ENCODE measurements around the gene ATOX1. TPM values are rescaled to one million over a fixed set of nuclear protein-coding genes. Genes with fewer than 3 reads are reported as not detected.

Gene ATOX1
- total and polyA plus RNA-seq, 2 of the 13 experiments (the other 11 are each of a cell fraction or from before 2014, with no cell fraction given) = 62.4 to 124 TPM

DNA sequence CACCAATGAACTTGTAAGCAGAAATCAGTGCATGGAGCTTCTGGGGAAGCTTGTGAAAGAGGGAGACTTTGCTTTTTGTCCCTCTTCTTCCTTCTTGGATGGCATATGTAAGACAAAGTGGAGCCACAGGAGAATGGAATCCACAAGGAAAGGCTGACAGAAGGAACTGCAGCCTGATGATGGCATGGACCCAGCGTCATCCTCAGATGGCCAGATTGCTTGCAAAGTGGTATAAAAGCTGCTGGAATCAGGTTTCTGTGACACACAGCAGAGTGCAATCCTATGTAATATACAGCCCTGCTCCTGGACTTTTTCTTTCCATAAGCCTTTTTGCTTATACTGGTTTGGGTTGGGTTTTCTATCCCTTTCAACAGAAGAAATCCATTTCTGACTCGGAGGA lies 40.3 kb downstream of the ATOX1 start:
- H3K4me2 ChIP-seq (ENCODE audit: low read depth, low read length) = no peak overlapping the region

DNA sequence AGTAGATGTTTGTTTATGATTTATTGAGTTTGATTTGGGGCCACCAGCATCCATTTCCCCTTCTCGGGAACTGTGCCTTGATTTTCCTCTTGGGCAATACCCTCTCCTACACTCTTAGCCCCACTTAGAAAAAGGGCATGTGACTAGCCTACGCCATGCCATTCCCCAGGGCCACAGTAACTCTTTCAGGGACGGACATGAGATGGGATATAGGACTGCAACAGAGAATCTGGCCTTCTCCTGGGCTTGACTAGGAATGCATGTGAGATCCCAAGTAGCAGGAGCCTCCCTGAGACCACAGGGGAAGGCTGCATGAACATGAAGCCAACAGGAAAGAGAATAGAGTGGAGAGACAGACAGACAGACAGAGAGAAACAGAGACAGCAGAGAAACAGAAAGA lies 41.0 kb downstream of the ATOX1 start:
- H4K20me1 ChIP-seq (ENCODE audit: insufficient read depth, low read length) = no peaks in the 10 kb centered on the region
- WGBS (ENCODE audit: low lambda C conversion rate) = 6% methylated on average over 3 of the region's 3 CpGs
- H3K4me1 ChIP-seq (ENCODE audit: insufficient read depth, low read length) = no peaks in the 10 kb centered on the region
- no peaks in the 10 kb centered on the region for H3K36me3 ChIP-seq (replicated peaks in 1 of 2; ENCODE audit: control insufficient read depth in 1 of 2, insufficient read depth in 2 of 2, low read length in 2 of 2)
- intact Hi-C loops (cut with micrococcal nuclease; ENCODE audit: unreplicated experiment) = no loop called here
- no peak for DNase-seq (ENCODE audit: low spot score)
- ChIA-PET CTCF (ENCODE audit: low intra/inter-chr PET ratio, low total read pairs) (interaction anchor here (3.5 kb wide), 1 partner anchor 58 kb away, joined by 38 read pairs; no protein-coding TSS in a partner anchor), POLR2A (no interaction called here)
- H3K4me3 ChIP-seq (replicated peaks in 1 of 3; ENCODE audit: insufficient read depth in 1 of 3, low read depth in 2 of 3, low read length in 3 of 3) = no peak overlapping the region
- H3K4me2 ChIP-seq (ENCODE audit: low read depth, low read length) = no peak overlapping the region
- in situ Hi-C loops (cut with HindIII; ENCODE audit: extremely low pct_ligation_motif_present, low pct_unique_long_range_greater_than_20kb) = no loop called here
- no peak for FAIRE-seq
- ATAC-seq = no peak
- H3K79me2 ChIP-seq (ENCODE audit: insufficient read depth, low read length) = no peaks in the 10 kb centered on the region
- BruUV-seq (replicated peaks) = no TSS peak
- no peak overlapping the region for H3K9ac ChIP-seq (ENCODE audit: insufficient read depth, low read depth, low read length)
- H2AFZ ChIP-seq (ENCODE audit: low read length) = no peak overlapping the region
- H3K27me3 ChIP-seq (ENCODE audit: control insufficient read depth in 1 of 2, insufficient read depth in 2 of 2, low read length in 2 of 2) = no peaks in the 10 kb centered on the region
- no peaks in the 10 kb centered on the region for H3K9me3 ChIP-seq (ENCODE audit: low read length)
- H3K27ac ChIP-seq (ENCODE audit: extremely low read length, insufficient read depth, low read length) = no peak overlapping the region
- no peak for TF ChIP-seq NFKBIZ (CRISPR knock-in tag; IDR thresholded peaks at IDR 0.05)
- TF ChIP-seq ZFP37 (CRISPR knock-in tag; IDR thresholded peaks at IDR 0.05; ENCODE audit: borderline replicate concordance) = no peak
- no peak for TF ChIP-seq HNRNPH1 (optimal IDR thresholded peaks at IDR 0.05; ENCODE audit: low read depth, low read length)
- TF ChIP-seq, protein P1, sequence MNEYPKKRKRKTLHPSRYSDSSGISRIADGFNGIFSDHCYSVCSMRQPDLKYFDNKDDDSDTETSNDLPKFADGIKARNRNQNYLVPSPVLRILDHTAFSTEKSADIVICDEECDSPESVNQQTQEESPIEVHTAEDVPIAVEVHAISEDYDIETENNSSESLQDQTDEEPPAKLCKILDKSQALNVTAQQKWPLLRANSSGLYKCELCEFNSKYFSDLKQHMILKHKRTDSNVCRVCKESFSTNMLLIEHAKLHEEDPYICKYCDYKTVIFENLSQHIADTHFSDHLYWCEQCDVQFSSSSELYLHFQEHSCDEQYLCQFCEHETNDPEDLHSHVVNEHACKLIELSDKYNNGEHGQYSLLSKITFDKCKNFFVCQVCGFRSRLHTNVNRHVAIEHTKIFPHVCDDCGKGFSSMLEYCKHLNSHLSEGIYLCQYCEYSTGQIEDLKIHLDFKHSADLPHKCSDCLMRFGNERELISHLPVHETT (CRISPR knock-in tag; conservative IDR thresholded peaks at IDR 0.05) = no peak
- TF ChIP-seq, protein P2, sequence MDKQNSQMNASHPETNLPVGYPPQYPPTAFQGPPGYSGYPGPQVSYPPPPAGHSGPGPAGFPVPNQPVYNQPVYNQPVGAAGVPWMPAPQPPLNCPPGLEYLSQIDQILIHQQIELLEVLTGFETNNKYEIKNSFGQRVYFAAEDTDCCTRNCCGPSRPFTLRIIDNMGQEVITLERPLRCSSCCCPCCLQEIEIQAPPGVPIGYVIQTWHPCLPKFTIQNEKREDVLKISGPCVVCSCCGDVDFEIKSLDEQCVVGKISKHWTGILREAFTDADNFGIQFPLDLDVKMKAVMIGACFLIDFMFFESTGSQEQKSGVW (CRISPR knock-in tag; IDR thresholded peaks at IDR 0.05; ENCODE audit: borderline replicate concordance) = no peak
- no peak for TF ChIP-seq ZNF891 (CRISPR knock-in tag; IDR thresholded peaks at IDR 0.05)

More for the DNA sequence above, 40.3 kb downstream of the ATOX1 start:
- Histone ChIP-seq H3K4me1 (ENCODE audit: insufficient read depth, low read length) (no peaks in the 10 kb centered on the region), H3K27me3 (ENCODE audit: control insufficient read depth in 1 of 2, insufficient read depth in 2 of 2, low read length in 2 of 2) (no peaks in the 10 kb centered on the region), H2AFZ (ENCODE audit: low read length) (no peak overlapping the region), H4K20me1 (ENCODE audit: insufficient read depth, low read length) (no peaks in the 10 kb centered on the region), H3K9me3 (ENCODE audit: low read length) (no peaks in the 10 kb centered on the region), H3K36me3 (replicated peaks in 1 of 2; ENCODE audit: control insufficient read depth in 1 of 2, insufficient read depth in 2 of 2, low read length in 2 of 2) (no peaks in the 10 kb centered on the region), H3K9ac (ENCODE audit: insufficient read depth, low read depth, low read length) (no peak overlapping the region), H3K79me2 (ENCODE audit: insufficient read depth, low read length) (no peaks in the 10 kb centered on the region), H3K27ac (ENCODE audit: extremely low read length, insufficient read depth, low read length) (no peak overlapping the region), H3K4me3 (replicated peaks in 1 of 3; ENCODE audit: insufficient read depth in 1 of 3, low read depth in 2 of 3, low read length in 3 of 3) (no peak overlapping the region)
- in situ Hi-C loops (cut with HindIII; ENCODE audit: extremely low pct_ligation_motif_present, low pct_unique_long_range_greater_than_20kb) (no loop called here), intact Hi-C loops (cut with micrococcal nuclease; ENCODE audit: unreplicated experiment) (loop anchor here (2.0 kb wide), 1 partner anchor 31 kb away; the partner anchor contains the start of gene SPARC)
- no TSS peak for BruUV-seq (replicated peaks)
- ChIA-PET POLR2A (no interaction called here), CTCF (ENCODE audit: low intra/inter-chr PET ratio, low total read pairs) (interaction anchor here (3.5 kb wide), 1 partner anchor 59 kb away, joined by 38 read pairs; no protein-coding TSS in a partner anchor)
- TF ChIP-seq MED1 (CRISPR knock-in tag; IDR thresholded peaks at IDR 0.05) = no peak
- TF ChIP-seq, protein P3, sequence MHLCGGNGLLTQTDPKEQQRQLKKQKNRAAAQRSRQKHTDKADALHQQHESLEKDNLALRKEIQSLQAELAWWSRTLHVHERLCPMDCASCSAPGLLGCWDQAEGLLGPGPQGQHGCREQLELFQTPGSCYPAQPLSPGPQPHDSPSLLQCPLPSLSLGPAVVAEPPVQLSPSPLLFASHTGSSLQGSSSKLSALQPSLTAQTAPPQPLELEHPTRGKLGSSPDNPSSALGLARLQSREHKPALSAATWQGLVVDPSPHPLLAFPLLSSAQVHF (CRISPR knock-in tag; IDR thresholded peaks at IDR 0.05) = no peak
- no peak for TF ChIP-seq ZNF772 (CRISPR knock-in tag; IDR thresholded peaks at IDR 0.05)
- no peak for TF ChIP-seq ZBTB8A (CRISPR knock-in tag; IDR thresholded peaks at IDR 0.05; ENCODE audit: borderline replicate concordance, low read depth)
- no peak for TF ChIP-seq ZNF44 (CRISPR knock-in tag; IDR thresholded peaks at IDR 0.05)
- TF ChIP-seq, protein P4, sequence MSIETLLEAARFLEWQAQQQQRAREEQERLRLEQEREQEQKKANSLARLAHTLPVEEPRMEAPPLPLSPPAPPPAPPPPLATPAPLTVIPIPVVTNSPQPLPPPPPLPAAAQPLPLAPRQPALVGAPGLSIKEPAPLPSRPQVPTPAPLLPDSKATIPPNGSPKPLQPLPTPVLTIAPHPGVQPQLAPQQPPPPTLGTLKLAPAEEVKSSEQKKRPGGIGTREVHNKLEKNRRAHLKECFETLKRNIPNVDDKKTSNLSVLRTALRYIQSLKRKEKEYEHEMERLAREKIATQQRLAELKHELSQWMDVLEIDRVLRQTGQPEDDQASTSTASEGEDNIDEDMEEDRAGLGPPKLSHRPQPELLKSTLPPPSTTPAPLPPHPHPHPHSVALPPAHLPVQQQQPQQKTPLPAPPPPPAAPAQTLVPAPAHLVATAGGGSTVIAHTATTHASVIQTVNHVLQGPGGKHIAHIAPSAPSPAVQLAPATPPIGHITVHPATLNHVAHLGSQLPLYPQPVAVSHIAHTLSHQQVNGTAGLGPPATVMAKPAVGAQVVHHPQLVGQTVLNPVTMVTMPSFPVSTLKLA (IDR thresholded peaks at IDR 0.05) = no peak
- no peak for TF ChIP-seq SALL1 (CRISPR knock-in tag; IDR thresholded peaks at IDR 0.05)
- ATAC-seq (no peak), FAIRE-seq (no peak), DNase-seq (ENCODE audit: low spot score) (no peak)
- WGBS (ENCODE audit: low lambda C conversion rate) = 0% methylated on average over 2 of the region's 2 CpGs

Data from HepG2 (cell line).